ENCODE data around the gene SLC27A6. TPM values are rescaled to one million over a fixed set of nuclear protein-coding genes. Genes with fewer than 3 reads are reported as not detected.

Gene SLC27A6
- total and polyA plus RNA-seq, 2 donors (not counting 1 experiment from before 2014, with no cell fraction given) = 0.08 to 0.17 TPM

DNA sequence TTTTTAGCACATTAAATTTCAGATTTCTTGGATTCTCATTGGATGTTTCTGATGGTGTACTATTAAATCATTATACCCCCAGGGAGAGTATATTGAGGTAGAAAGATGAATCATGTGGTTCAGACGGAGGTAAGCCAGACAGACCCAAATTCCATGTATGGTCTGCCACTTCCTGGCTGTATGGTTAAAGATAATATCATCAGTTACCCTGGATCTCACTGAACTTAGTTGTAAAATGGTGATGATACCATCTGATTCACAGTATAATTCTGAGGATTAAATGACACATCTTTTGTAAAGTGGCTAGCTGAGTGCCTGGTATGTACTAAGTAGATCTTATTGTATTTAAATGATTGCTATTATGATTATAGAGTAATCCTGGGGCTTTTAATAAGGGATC, 9.3 kb downstream of the SLC27A6 start:
- no peaks in the 10 kb centered on the region for H3K27me3 ChIP-seq (ENCODE audit: control insufficient read depth, insufficient read depth, low read length)
- no peak overlapping the region for H3K9ac ChIP-seq (ENCODE audit: insufficient read depth, low read length)
- no peak for DNase-seq (ENCODE audit: low read depth in 2 of 2)
- H4K20me1 ChIP-seq (ENCODE audit: control insufficient read depth, extremely low read depth, insufficient read depth, low read length) = no peaks in the 10 kb centered on the region
- H3K27ac ChIP-seq (ENCODE audit: insufficient read depth, low read length) = no peak overlapping the region
- H2AFZ ChIP-seq (ENCODE audit: low read length) = no peak overlapping the region
- H3K9me3 ChIP-seq (ENCODE audit: control insufficient read depth, insufficient read depth, low read depth, low read length) = no peaks in the 10 kb centered on the region
- H3K4me2 ChIP-seq (ENCODE audit: extremely low read depth, insufficient read depth, low read length) = no peak overlapping the region
- H3K4me3 ChIP-seq (replicated peaks in 1 of 4; ENCODE audit: control extremely low read depth in 1 of 4, insufficient read depth in 1 of 4, low read depth in 3 of 4, low read length in 4 of 4) = no peak overlapping the region
- H3K36me3 ChIP-seq (ENCODE audit: control insufficient read depth, insufficient read depth, low read length) = no peaks in the 10 kb centered on the region
- no peak for TF ChIP-seq EZH2 (IDR thresholded peaks at IDR 0.05; ENCODE audit: low read length, missing control alignments)
- no peak for TF ChIP-seq CTCF (conservative IDR thresholded peaks at IDR 0.05 in 1 of 2, IDR thresholded peaks at IDR 0.05 in 1 of 2; ENCODE audit: low read depth in 1 of 2, low read length in 2 of 2)
- no peaks in the 10 kb centered on the region for H3K79me2 ChIP-seq (ENCODE audit: control insufficient read depth, insufficient read depth, low read length)
- no peaks in the 10 kb centered on the region for H3K4me1 ChIP-seq (ENCODE audit: control insufficient read depth, extremely low read depth, insufficient read depth, low read length)

- H3K36me3 ChIP-seq (ENCODE audit: control insufficient read depth, insufficient read depth, low read length) = no peaks in the 10 kb centered on the region
- DNase-seq (ENCODE audit: low read depth in 2 of 2) = no peak
- no peak overlapping the region for H3K9ac ChIP-seq (ENCODE audit: insufficient read depth, low read length)
- no peaks in the 10 kb centered on the region for H3K9me3 ChIP-seq (ENCODE audit: control insufficient read depth, insufficient read depth, low read depth, low read length)
- H3K27ac ChIP-seq (ENCODE audit: insufficient read depth, low read length) = no peak overlapping the region
- H2AFZ ChIP-seq (ENCODE audit: low read length) = no peak overlapping the region
- no peaks in the 10 kb centered on the region for H3K4me1 ChIP-seq (ENCODE audit: control insufficient read depth, extremely low read depth, insufficient read depth, low read length)
- no peak overlapping the region for H3K4me2 ChIP-seq (ENCODE audit: extremely low read depth, insufficient read depth, low read length)
- H3K27me3 ChIP-seq (ENCODE audit: control insufficient read depth, insufficient read depth, low read length) = no peaks in the 10 kb centered on the region
- TF ChIP-seq CTCF (conservative IDR thresholded peaks at IDR 0.05 in 1 of 2, IDR thresholded peaks at IDR 0.05 in 1 of 2; ENCODE audit: low read depth in 1 of 2, low read length in 2 of 2) (no peak), EZH2 (IDR thresholded peaks at IDR 0.05; ENCODE audit: low read length, missing control alignments) (no peak)
- no peaks in the 10 kb centered on the region for H3K79me2 ChIP-seq (ENCODE audit: control insufficient read depth, insufficient read depth, low read length)
- no peaks in the 10 kb centered on the region for H4K20me1 ChIP-seq (ENCODE audit: control insufficient read depth, extremely low read depth, insufficient read depth, low read length)
- H3K4me3 ChIP-seq (replicated peaks in 1 of 4; ENCODE audit: control extremely low read depth in 1 of 4, insufficient read depth in 1 of 4, low read depth in 3 of 4, low read length in 4 of 4) = no peak overlapping the region
Observed at GRCh38 chr5:128979761-128980160, 14.5 kb downstream of the SLC27A6 start.

DNA sequence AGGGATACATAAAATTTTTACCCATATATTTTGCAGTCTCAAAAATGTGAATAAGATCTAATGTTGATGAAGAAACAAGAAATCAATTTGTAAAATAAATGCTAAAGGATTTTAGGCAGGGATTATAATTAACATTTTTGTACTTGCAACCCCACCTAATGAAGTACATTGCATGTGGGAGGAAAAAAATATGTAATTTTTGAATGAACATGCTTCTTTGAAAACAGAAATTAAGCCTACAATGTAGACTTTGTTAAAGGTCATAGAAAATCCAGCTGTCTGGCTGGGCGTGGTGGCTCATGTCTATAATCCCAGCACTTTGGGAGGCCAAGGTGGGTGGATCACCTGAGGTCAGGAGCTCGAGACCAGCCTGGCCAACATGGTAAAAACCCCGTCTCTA, 15.6 kb downstream of the SLC27A6 start:
- Histone ChIP-seq H3K27ac (ENCODE audit: insufficient read depth, low read length) (no peak overlapping the region), H3K79me2 (ENCODE audit: control insufficient read depth, insufficient read depth, low read length) (no peaks in the 10 kb centered on the region), H3K4me3 (replicated peaks in 1 of 4; ENCODE audit: control extremely low read depth in 1 of 4, insufficient read depth in 1 of 4, low read depth in 3 of 4, low read length in 4 of 4) (no peak overlapping the region), H3K4me2 (ENCODE audit: extremely low read depth, insufficient read depth, low read length) (no peak overlapping the region), H2AFZ (ENCODE audit: low read length) (no peak overlapping the region), H3K27me3 (ENCODE audit: control insufficient read depth, insufficient read depth, low read length) (no peaks in the 10 kb centered on the region), H3K4me1 (ENCODE audit: control insufficient read depth, extremely low read depth, insufficient read depth, low read length) (no peaks in the 10 kb centered on the region), H4K20me1 (ENCODE audit: control insufficient read depth, extremely low read depth, insufficient read depth, low read length) (no peaks in the 10 kb centered on the region), H3K9ac (ENCODE audit: insufficient read depth, low read length) (no peak overlapping the region), H3K9me3 (ENCODE audit: control insufficient read depth, insufficient read depth, low read depth, low read length) (no peaks in the 10 kb centered on the region), H3K36me3 (ENCODE audit: control insufficient read depth, insufficient read depth, low read length) (no peaks in the 10 kb centered on the region)
- no peak for DNase-seq (ENCODE audit: low read depth in 2 of 2)
- TF ChIP-seq EZH2 (IDR thresholded peaks at IDR 0.05; ENCODE audit: low read length, missing control alignments) (no peak), CTCF (conservative IDR thresholded peaks at IDR 0.05 in 1 of 2, IDR thresholded peaks at IDR 0.05 in 1 of 2; ENCODE audit: low read depth in 1 of 2, low read length in 2 of 2) (no peak)

All from fibroblast of lung (primary cell).